GM10248 (cell line): ENCODE measurements around the gene PCGF2.
"Not testable (repeated sequence)": the region's sequence is repeated elsewhere in the genome, so short reads cannot be mapped to it uniquely, and the experiment has no call there.

ENCODE experiments used
- CTCF ChIA-PET: fragments of 300-600 bp; sonication (Branson Sonifier 250); formaldehyde crosslinking; extraction: SDS; loops from one replicate; lab custom pipeline; 2021; ENCODE audit warnings: antibody characterized with exemption; lab: Yijun Ruan, JAX
- POLR2A ChIA-PET: fragments of 350-650 bp; sonication (Branson Sonifier 250); formaldehyde crosslinking; extraction: SDS; loops from one replicate; lab custom pipeline; 2020; ENCODE audit warnings: antibody characterized with exemption; lab: Yijun Ruan, JAX
- DNase-seq: peaks from one replicate; pipeline ENCODE4 v3.0.0; 2012; ENCODE audit errors: extremely low spot score
- CTCF ChIP-seq: IDR thresholded peaks from 2 replicates; pipeline ENCODE4 v1.5.1; 2012; ENCODE audit warnings: mild to moderate bottlenecking, low read depth; ENCODE audit errors: extremely low read depth, missing control alignments, control extremely low read depth

The PCGF2 gene

GRCh38 chr17:38748149-38748891 lies at the start of gene PCGF2:
Gene PCGF2, minus strand, starts transcription at chr17:38748336. Its CDS starts 7,934 bp downstream, at chr17:38740402.
- ChIA-PET POLR2A (no interaction called here), CTCF (no interaction called here)
- DNase-seq = no peak
- TF ChIP-seq CTCF = no peak

GRCh38 chr17:38797828-38798227 lies 49.7 kb upstream of the PCGF2 start:
- ChIA-PET POLR2A (interaction anchor here (1.3 kb wide), 1 partner anchor 46 kb away, joined by 3 read pairs; the partner anchor contains the start of gene PSMB3), CTCF (interaction anchor here (1.1 kb wide), 1 partner anchor 16 kb away, joined by 3 read pairs; no protein-coding TSS in a partner anchor)
- no peak for TF ChIP-seq CTCF
- DNase-seq = no peak

GRCh38 chr17:38797158-38797490 lies 49.0 kb upstream of the PCGF2 start:
- TF ChIP-seq CTCF = no peak
- CTCF ChIA-PET = interaction anchor here (1.1 kb wide), 1 partner anchor 16 kb away, joined by 3 read pairs; no protein-coding TSS in a partner anchor
- POLR2A ChIA-PET = interaction anchor here (1.3 kb wide), 1 partner anchor 45 kb away, joined by 3 read pairs; the partner anchor contains the start of gene PSMB3
- DNase-seq = no peak

- TF ChIP-seq CTCF = no peak
- ChIA-PET CTCF (interaction anchor here (1.1 kb wide), 1 partner anchor 15 kb away, joined by 3 read pairs; no protein-coding TSS in a partner anchor), POLR2A (no interaction called here)
- DNase-seq = no peak
These were observed 48.5 kb upstream of the PCGF2 start for GRCh38 chr17:38796451-38797157.

GRCh38 chr17:38794221-38794620 lies 46.1 kb upstream of the PCGF2 start:
- TF ChIP-seq CTCF = no peak
- DNase-seq = no peak
- ChIA-PET CTCF (no interaction called here), POLR2A (interaction anchor here (0.6 kb wide), 1 partner anchor 62 kb away, joined by 3 read pairs; no protein-coding TSS in a partner anchor)

- DNase-seq = no peak
- TF ChIP-seq CTCF = no peak
- CTCF ChIA-PET = no interaction called here
- POLR2A ChIA-PET = interaction anchor here (0.6 kb wide), 1 partner anchor 269 kb away, joined by 4 read pairs; no protein-coding TSS in a partner anchor
These were observed 43.0 kb upstream of the PCGF2 start for GRCh38 chr17:38791162-38791561.

- DNase-seq, CTCF ChIA-PET, POLR2A ChIA-PET: not testable (repeated sequence)
These were observed 42.1 kb upstream of the PCGF2 start for GRCh38 chr17:38790148-38790707.
